Measurements from ENCODE around the gene RIF1. TPM values are rescaled to one million over a fixed set of nuclear protein-coding genes. Genes with fewer than 3 reads are reported as not detected.
A peak's percentile ranks its signal among the peaks of the same experiment; 100 is the strongest.
"Not testable (repeated sequence)": the region's sequence is repeated elsewhere in the genome, so short reads cannot be mapped to it uniquely, and the experiment has no call there.

RIF1 gene
- 25.0 TPM for total RNA-seq

- peak; percentile 98 for ATAC-seq
Observed at GRCh38 chr2:151409601-151410484, at the start of gene RIF1. RIF1 (plus strand) TSS chr2:151409902; CDS start chr2:151410424, 522 bp downstream.

- ATAC-seq, result no peak
Observed at GRCh38 chr2:151361674-151362370, 47.9 kb upstream of the RIF1 start.

GRCh38 chr2:151363709-151364108, 46.0 kb upstream of the RIF1 start:
- ATAC-seq, result no peak

- ATAC-seq, result no peak
Observed at GRCh38 chr2:151367571-151367970, 42.1 kb upstream of the RIF1 start.

- no peak for ATAC-seq
Observed at GRCh38 chr2:151374436-151374835, 35.3 kb upstream of the RIF1 start.

GRCh38 chr2:151379169-151379568, 30.5 kb upstream of the RIF1 start:
- ATAC-seq, result no peak

GRCh38 chr2:151380580-151381235, 29.0 kb upstream of the RIF1 start:
- ATAC-seq, result no peak

- ATAC-seq, result no peak
Observed at GRCh38 chr2:151381266-151381665, 28.4 kb upstream of the RIF1 start.

GRCh38 chr2:151388011-151388410, 21.7 kb upstream of the RIF1 start:
- no peak for ATAC-seq

GRCh38 chr2:151391436-151391835, 18.3 kb upstream of the RIF1 start:
- no peak for ATAC-seq

GRCh38 chr2:151394509-151394908, 15.2 kb upstream of the RIF1 start:
- no peak for ATAC-seq

GRCh38 chr2:151395509-151396374, 14.0 kb upstream of the RIF1 start:
- ATAC-seq, result no peak

GRCh38 chr2:151399981-151400380, 9.7 kb upstream of the RIF1 start:
- no peak for ATAC-seq

GRCh38 chr2:151401149-151401548, 8.6 kb upstream of the RIF1 start:
- no peak for ATAC-seq

- no peak for ATAC-seq
Observed at GRCh38 chr2:151403914-151404313, 5.8 kb upstream of the RIF1 start.

- no peak for ATAC-seq
Observed at GRCh38 chr2:151405376-151405775, 4.3 kb upstream of the RIF1 start.

- no peak for ATAC-seq
Observed at GRCh38 chr2:151407281-151407680, 2.4 kb upstream of the RIF1 start.

- no peak for ATAC-seq
Observed at GRCh38 chr2:151408788-151409600, 708 bp upstream of the RIF1 start.

- ATAC-seq, result peak; percentile 47
Observed at GRCh38 chr2:151410485-151410834, 758 bp downstream of the RIF1 start.

GRCh38 chr2:151417650-151418049, 7.9 kb downstream of the RIF1 start:
- no peak for ATAC-seq

- not testable (repeated sequence) for ATAC-seq
Observed at GRCh38 chr2:151421681-151422080, 12.0 kb downstream of the RIF1 start.
